Prostate gland (tissue), 2 donors: ENCODE measurements around the gene TIMP2. TPM values are rescaled to one million over a fixed set of nuclear protein-coding genes. Genes with fewer than 3 reads are reported as not detected.

ENCODE experiments used
- DNase-seq: peaks from one replicate; pipeline ENCODE4 v3.0.0-alpha.2; 2019; ENCODE audit warnings: low spot score
- H3K27ac ChIP-seq, 2 donors: fragments of 200-600 bp; sonication (generic); 2 replicates each; pipeline ENCODE4 v1.5.1; 2017 to 2019
- H3K27me3 ChIP-seq: fragments of 200-600 bp; sonication (generic); replicated peaks from 2 replicates; pipeline ENCODE4 v1.5.1; 2019; ENCODE audit not compliant: insufficient read depth
- H3K36me3 ChIP-seq, 2 donors: fragments of 200-600 bp; sonication (generic); 1 replicate in 1 of 2; 2 replicates in 1 of 2; pipeline versions ENCODE4 v1.5.1 to v1.8.1; 2017 to 2019
- H3K4me1 ChIP-seq: fragments of 200-600 bp; sonication (generic); replicated peaks from 2 replicates; pipeline ENCODE4 v1.5.1; 2019
- H3K4me3 ChIP-seq, 2 donors: fragments of 200-600 bp; sonication (generic); 2 replicates each; pipeline ENCODE4 v1.5.1; 2017 to 2019
- H3K9me3 ChIP-seq: fragments of 200-600 bp; sonication (generic); 2 replicates; pipeline ENCODE4 v1.5.1; 2017
- CTCF ChIP-seq, 4 experiments: fragments of 200-600 bp in 2 of 4; fragments of 450-650 bp in 2 of 4; sonication (generic) in 2 of 4; IDR thresholded peaks; 1 replicate in 3 of 4; 2 replicates in 1 of 4; pipeline ENCODE4 v1.5.1; 2016 to 2019; ENCODE audit warnings: antibody characterized with exemption in 4 of 4, mild to moderate bottlenecking in 2 of 4, moderate library complexity in 2 of 4
- POLR2A ChIP-seq: fragments of 450-650 bp; IDR thresholded peaks from one replicate; pipeline ENCODE4 v1.6.1; 2016; ENCODE audit warnings: antibody characterized with exemption, mild to moderate bottlenecking
- POLR2AphosphoS5 ChIP-seq: sonication (generic); formaldehyde crosslinking; IDR thresholded peaks from one replicate; pipeline ENCODE4 v1.6.1; 2017; ENCODE audit warnings: antibody characterized with exemption
- WGBS: methylation state at CpG from one replicate; pipeline ENCODE4 v1.1.5; 2018; 5-methylcytosine and 5-hydroxymethylcytosine counted together
- intact Hi-C: fragments of 100-400 bp; cut with DNase I; formaldehyde crosslinking; loops from one replicate; pipeline ENCODE4 v1.14.2; 2022
- total RNA-seq, 2 donors: library from RNA; depleted of rRNA; stranded (reverse); fragments of >200 nt; gene quantifications; one replicate each; pipeline ENCODE4 v1.1.0, GENCODE V29; 2016

TIMP2 gene
- total RNA-seq, 2 donors from 2014 or later, result 54.5 to 500 TPM

DNA sequence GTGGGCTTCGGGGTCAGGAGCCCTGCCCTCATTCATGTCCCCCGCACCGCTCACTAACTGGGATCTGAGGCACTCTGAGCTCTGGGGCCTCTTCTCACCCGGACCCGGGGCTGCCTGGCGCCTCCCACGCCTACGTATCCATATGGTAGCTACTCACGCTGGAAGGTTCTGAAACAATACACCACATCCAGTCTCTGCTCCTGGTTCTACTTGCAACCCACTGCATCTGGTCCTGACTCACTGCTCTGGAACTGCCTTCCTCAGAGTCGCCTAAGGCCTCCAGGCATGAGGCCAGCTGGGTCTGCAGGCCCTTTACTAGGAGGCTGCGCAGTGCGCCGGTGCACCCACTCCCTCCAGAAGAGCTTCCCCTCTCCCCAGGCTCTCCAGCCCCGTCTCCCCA, 102.6 kb downstream of the TIMP2 start:
- intact Hi-C loops, result no loop called here
- Histone ChIP-seq H3K27me3 (no peaks in the 10 kb centered on the region), H3K27ac (no peak overlapping the region), H3K36me3 (peaks cover 12 to 21% of the 10 kb centered on the region in 2 donors), H3K4me3 (no peak overlapping the region), H3K9me3 (no peaks in the 10 kb centered on the region), H3K4me1 (no peaks in the 10 kb centered on the region)
- no peak for DNase-seq
- 93% methylated on average over 14 of the region's 14 CpGs for WGBS
- TF ChIP-seq POLR2AphosphoS5 (no peak), CTCF (IDR thresholded peaks at IDR 0.05) (no peak), POLR2A (no peak)

DNA sequence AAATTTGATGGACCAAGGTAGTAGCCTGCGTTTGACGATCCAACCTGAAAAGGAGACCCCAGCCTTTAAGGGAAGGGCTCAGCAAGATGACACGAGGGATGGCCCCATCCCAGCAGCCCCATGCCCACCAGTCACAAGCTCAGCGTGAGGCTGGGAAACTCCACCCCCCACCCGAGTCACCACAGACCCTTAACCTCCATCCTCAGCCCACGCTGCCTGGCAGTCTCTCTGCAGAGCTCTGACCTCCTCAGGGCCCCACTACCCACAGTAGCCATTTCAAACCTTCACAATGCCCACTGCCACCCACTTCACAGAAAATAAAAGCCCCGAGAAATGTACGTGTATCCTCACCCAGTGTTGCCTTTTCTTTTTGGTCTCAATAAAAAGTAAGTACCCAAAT, 103.2 kb downstream of the TIMP2 start:
- H3K36me3 ChIP-seq, result peaks cover 8 to 21% of the 10 kb centered on the region in 2 donors
- TF ChIP-seq POLR2A (no peak), POLR2AphosphoS5 (no peak), CTCF (IDR thresholded peaks at IDR 0.05) (no peak)
- WGBS, result 94% methylated on average over 8 of the region's 8 CpGs
- H3K4me3 ChIP-seq, result no peak overlapping the region
- no peak overlapping the region for H3K27ac ChIP-seq
- no peaks in the 10 kb centered on the region for H3K4me1 ChIP-seq
- no peak for DNase-seq
- intact Hi-C loops, result no loop called here
- no peaks in the 10 kb centered on the region for H3K9me3 ChIP-seq
- H3K27me3 ChIP-seq, result no peaks in the 10 kb centered on the region

DNA sequence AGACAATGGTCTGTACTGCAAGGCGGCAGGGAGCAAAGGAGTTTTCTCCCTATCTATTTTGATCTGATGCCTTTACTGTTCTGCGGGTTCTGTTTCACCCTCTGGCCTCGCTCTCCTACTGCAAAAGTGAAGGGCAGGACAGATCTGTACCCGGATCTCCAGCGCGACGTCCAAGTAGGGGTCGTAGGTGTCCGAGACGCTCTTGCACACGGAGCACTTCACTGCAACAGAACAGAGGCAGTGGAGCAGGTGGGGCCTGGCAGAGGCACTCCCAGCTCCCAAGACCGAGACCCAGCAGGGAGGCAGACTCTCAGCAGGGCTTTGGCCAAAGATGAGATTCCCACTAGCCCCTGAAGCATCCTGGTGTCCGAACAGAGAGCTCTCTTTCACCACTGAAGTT, 104.3 kb downstream of the TIMP2 start:
- intact Hi-C loops, result no loop called here
- no peak for DNase-seq
- no peaks in the 10 kb centered on the region for H3K9me3 ChIP-seq
- H3K27me3 ChIP-seq, result no peaks in the 10 kb centered on the region
- H3K36me3 ChIP-seq, result peaks cover 8 to 15% of the 10 kb centered on the region in 2 donors
- no peak overlapping the region for H3K4me3 ChIP-seq
- 96% methylated on average over 13 of the region's 13 CpGs for WGBS
- TF ChIP-seq POLR2A (no peak), POLR2AphosphoS5 (no peak), CTCF (IDR thresholded peaks at IDR 0.05) (no peak)
- no peaks in the 10 kb centered on the region for H3K4me1 ChIP-seq
- no peak overlapping the region for H3K27ac ChIP-seq

GRCh38 chr17:78819806-78820792, 105.1 kb downstream of the TIMP2 start:
- DNase-seq, result no peak
- peaks cover 8 to 9% of the 10 kb centered on the region in 2 donors for H3K36me3 ChIP-seq
- no peaks in the 10 kb centered on the region for H3K4me1 ChIP-seq
- intact Hi-C loops, result no loop called here
- H3K9me3 ChIP-seq, result no peaks in the 10 kb centered on the region
- peak overlapping the region in 1 of 2 donors; percentile 7 for H3K27ac ChIP-seq
- TF ChIP-seq POLR2A (no peak), CTCF (IDR thresholded peaks at IDR 0.05) (no peak), POLR2AphosphoS5 (no peak)
- 94% methylated on average over 18 of the region's 18 CpGs for WGBS
- no peak overlapping the region for H3K4me3 ChIP-seq
- no peaks in the 10 kb centered on the region for H3K27me3 ChIP-seq
